Amygdala (tissue), 56 donors: ENCODE measurements around the gene SARS2.
"Not testable (repeated sequence)": the region's sequence is repeated elsewhere in the genome, so short reads cannot be mapped to it uniquely, and the experiment has no call there.

Experiments used
- DNase-seq, 56 donors: peaks; one replicate each; lab custom pipeline; 2025; lab: John Stamatoyannopoulos, UW

Gene SARS2

GRCh38 chr19:38898788-38899446 is 31.6 kb downstream of the SARS2 start:
- DNase-seq, result peak in 5 of 56 donors; percentile 24 to 62 (median 45)

- no peak for DNase-seq
Observed at GRCh38 chr19:38894968-38895367, 35.6 kb downstream of the SARS2 start.

GRCh38 chr19:38893341-38893771 is 37.2 kb downstream of the SARS2 start:
- DNase-seq, result peak in 2 of 56 donors; percentile 17 to 22

- no peak for DNase-seq
Observed at GRCh38 chr19:38892841-38893240, 37.7 kb downstream of the SARS2 start.

- peak in 38 of 56 donors; percentile 2 to 76 (median 39) for DNase-seq
Observed at GRCh38 chr19:38891771-38892170, 38.8 kb downstream of the SARS2 start.

GRCh38 chr19:38890686-38891085 is 39.9 kb downstream of the SARS2 start:
- no peak for DNase-seq

GRCh38 chr19:38889803-38890202 is 40.8 kb downstream of the SARS2 start:
- no peak for DNase-seq

- DNase-seq, result peak in 1 of 56 donors; percentile 12
Observed at GRCh38 chr19:38888876-38889275, 41.7 kb downstream of the SARS2 start.

GRCh38 chr19:38884691-38885090 is 45.9 kb downstream of the SARS2 start:
- not testable (repeated sequence) for DNase-seq

- no peak for DNase-seq
Observed at GRCh38 chr19:38883286-38883685, 47.3 kb downstream of the SARS2 start.

- no peak for DNase-seq
Observed at GRCh38 chr19:38880882-38881609, 49.5 kb downstream of the SARS2 start.

- DNase-seq, result no peak
Observed at GRCh38 chr19:38880076-38880881, 50.3 kb downstream of the SARS2 start.

- DNase-seq, result no peak
Observed at GRCh38 chr19:38879400-38879751, 51.2 kb downstream of the SARS2 start.

GRCh38 chr19:38878575-38879399 is 51.8 kb downstream of the SARS2 start:
- no peak for DNase-seq

- peak in 3 of 56 donors; percentile 7 to 35 (median 26) for DNase-seq
Observed at GRCh38 chr19:38877781-38878574, 52.6 kb downstream of the SARS2 start, which contains the start of gene RINL. Gene RINL, minus strand, starts transcription at chr19:38878275. Its CDS starts 1,533 bp downstream, at chr19:38876742.

GRCh38 chr19:38875656-38876395 is 54.7 kb downstream of the SARS2 start:
- DNase-seq, result no peak

GRCh38 chr19:38873400-38873799 is 57.2 kb downstream of the SARS2 start:
- DNase-seq, result not testable (repeated sequence)

GRCh38 chr19:38870612-38871011 is 60.0 kb downstream of the SARS2 start:
- DNase-seq, result no peak
